ENCODE measurements around the gene MYO6. TPM values are rescaled to one million over a fixed set of nuclear protein-coding genes. Genes with fewer than 3 reads are reported as not detected.

MYO6 gene
- total RNA-seq, 6 experiments from 2014 or later, result 16.0 to 28.3 (median 18.3) TPM

DNA sequence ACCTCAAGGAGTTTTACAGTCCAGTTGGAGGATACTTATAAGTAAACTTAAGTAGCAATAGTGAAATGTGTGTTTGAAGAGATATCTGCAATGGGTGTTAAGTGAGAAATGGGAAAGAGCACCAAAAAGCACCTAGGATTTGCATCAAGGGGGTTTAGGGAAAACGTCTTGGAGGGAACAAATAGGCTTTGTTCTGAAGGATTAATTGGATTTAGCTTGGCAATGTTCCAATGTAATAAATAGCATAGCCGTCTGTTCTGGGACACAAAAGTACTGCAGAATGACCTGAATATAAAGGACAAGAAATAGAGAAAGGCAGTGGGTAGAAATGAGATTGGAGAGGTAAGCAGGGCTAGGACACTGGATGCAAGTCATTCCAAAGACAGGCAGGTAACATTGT, 2.8 kb upstream of the MYO6 start:
- H3K4me1 ChIP-seq, result no peaks in the 10 kb centered on the region
- no peak for TF ChIP-seq POLR2A (IDR thresholded peaks at IDR 0.05)
- TF ChIP-seq, protein P1, sequence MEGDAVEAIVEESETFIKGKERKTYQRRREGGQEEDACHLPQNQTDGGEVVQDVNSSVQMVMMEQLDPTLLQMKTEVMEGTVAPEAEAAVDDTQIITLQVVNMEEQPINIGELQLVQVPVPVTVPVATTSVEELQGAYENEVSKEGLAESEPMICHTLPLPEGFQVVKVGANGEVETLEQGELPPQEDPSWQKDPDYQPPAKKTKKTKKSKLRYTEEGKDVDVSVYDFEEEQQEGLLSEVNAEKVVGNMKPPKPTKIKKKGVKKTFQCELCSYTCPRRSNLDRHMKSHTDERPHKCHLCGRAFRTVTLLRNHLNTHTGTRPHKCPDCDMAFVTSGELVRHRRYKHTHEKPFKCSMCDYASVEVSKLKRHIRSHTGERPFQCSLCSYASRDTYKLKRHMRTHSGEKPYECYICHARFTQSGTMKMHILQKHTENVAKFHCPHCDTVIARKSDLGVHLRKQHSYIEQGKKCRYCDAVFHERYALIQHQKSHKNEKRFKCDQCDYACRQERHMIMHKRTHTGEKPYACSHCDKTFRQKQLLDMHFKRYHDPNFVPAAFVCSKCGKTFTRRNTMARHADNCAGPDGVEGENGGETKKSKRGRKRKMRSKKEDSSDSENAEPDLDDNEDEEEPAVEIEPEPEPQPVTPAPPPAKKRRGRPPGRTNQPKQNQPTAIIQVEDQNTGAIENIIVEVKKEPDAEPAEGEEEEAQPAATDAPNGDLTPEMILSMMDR (IDR thresholded peaks at IDR 0.05), result no peak
- ATAC-seq (no peak), DNase-seq (no peak)
- H3K9me3 ChIP-seq, result no peaks in the 10 kb centered on the region
- H3K4me3 ChIP-seq, result no peak overlapping the region
- no peaks in the 10 kb centered on the region for H3K27me3 ChIP-seq
- WGBS (ENCODE audit: insufficient coverage, low coverage, low lambda C conversion rate, missing lambda C conversion rate), result 15% methylated on average over 2 of the region's 2 CpGs
- H3K36me3 ChIP-seq, result no peaks in the 10 kb centered on the region
- intact Hi-C loops (cut with DNase I), result no loop called here
- H3K27ac ChIP-seq, result no peak overlapping the region

- no peak for DNase-seq
- WGBS (ENCODE audit: insufficient coverage, low coverage, low lambda C conversion rate, missing lambda C conversion rate), result 66% methylated on average over 9 of the region's 9 CpGs
- Histone ChIP-seq H3K36me3 (no peaks in the 10 kb centered on the region), H3K27ac (no peak overlapping the region), H3K4me1 (peaks cover 0 to 3% (median 0%) of the 10 kb centered on the region in 4 donors), H3K4me3 (no peak overlapping the region), H3K9me3 (no peaks in the 10 kb centered on the region), H3K27me3 (no peaks in the 10 kb centered on the region)
- no peak for ATAC-seq
- TF ChIP-seq, protein P1 (IDR thresholded peaks at IDR 0.05), result no peak
- TF ChIP-seq POLR2A (IDR thresholded peaks at IDR 0.05), result no peak
- intact Hi-C loops (cut with DNase I), result no loop called here
These were observed 1.7 kb upstream of the MYO6 start for GRCh38 chr6:75747152-75747992.

DNA sequence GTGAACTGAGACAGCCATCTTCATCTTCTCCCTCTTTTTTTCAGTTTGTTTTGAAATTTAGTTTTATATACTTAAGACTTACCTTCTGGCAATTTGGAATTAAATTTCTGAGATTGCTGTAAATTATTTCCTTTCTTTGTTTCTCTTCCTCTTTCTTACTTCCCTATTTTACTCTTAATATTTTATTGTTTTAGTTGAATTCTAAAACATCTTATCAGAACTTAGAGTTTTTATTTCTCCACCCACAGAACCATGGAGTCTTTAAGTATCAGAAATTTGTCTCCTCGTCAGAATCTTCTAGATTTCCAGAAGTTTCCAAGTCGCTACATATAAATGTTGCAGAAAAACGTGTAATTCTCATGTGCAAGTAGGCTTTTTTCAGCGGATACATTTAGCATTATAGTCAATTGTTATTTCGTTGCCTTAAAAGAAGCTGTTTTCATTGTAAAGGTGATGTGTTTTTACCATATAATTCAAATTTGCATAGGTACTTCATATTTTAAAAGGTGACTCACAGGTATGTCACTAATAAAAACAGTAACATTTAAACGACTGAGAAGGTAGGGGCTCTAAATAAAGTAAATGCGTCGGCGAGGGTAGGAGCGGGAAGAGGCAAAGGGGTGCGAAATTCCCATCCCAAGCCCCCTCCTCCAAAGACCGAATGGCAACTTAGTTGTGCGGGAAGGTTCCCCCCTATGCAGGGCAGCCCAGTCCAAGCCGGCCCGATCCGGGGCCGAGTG, 866 bp upstream of the MYO6 start:
- H3K4me3 ChIP-seq, result peak overlapping the region; percentile 90 to 97 (median 91)
- H3K27me3 ChIP-seq, result no peaks in the 10 kb centered on the region
- peaks cover 0 to 3% (median 0%) of the 10 kb centered on the region in 4 donors for H3K4me1 ChIP-seq
- H3K27ac ChIP-seq, result peak overlapping the region; percentile 85 to 90 (median 87)
- 14% methylated on average over 11 of the region's 17 CpGs for WGBS (ENCODE audit: insufficient coverage, low coverage, low lambda C conversion rate, missing lambda C conversion rate)
- no peaks in the 10 kb centered on the region for H3K36me3 ChIP-seq
- DNase-seq (no peak), ATAC-seq (peak in 2 of 4 donors; percentile 59)
- TF ChIP-seq, protein P1 (IDR thresholded peaks at IDR 0.05), result no peak
- TF ChIP-seq POLR2A (IDR thresholded peaks at IDR 0.05), result no peak
- no peaks in the 10 kb centered on the region for H3K9me3 ChIP-seq
- intact Hi-C loops (cut with DNase I), result no loop called here

DNA sequence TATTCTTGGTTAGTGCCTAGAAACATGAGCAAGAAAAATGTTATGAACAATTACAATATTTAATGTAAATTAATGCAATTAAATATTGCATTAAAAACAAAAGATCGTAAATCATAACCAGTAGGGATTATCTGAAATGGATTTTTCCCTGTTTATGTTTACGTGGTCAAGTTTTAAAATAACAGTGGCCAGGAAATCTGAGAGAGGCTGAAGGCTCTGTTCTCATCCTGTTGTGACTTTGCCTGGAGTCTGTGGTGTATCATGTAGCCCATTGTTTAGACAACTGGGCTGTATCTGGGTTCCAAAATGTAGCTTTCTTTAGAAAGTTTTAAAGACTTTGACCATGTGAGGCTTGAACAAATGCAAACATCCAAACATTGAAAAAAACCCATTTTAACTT, 2.4 kb downstream of the MYO6 start:
- TF ChIP-seq, protein P1 (IDR thresholded peaks at IDR 0.05), result no peak
- TF ChIP-seq POLR2A (IDR thresholded peaks at IDR 0.05), result no peak
- Histone ChIP-seq H3K4me3 (no peak overlapping the region), H3K36me3 (no peaks in the 10 kb centered on the region), H3K4me1 (peaks cover 0 to 3% (median 0%) of the 10 kb centered on the region in 4 donors), H3K9me3 (no peaks in the 10 kb centered on the region), H3K27me3 (no peaks in the 10 kb centered on the region), H3K27ac (no peak overlapping the region)
- DNase-seq (no peak), ATAC-seq (no peak)
- WGBS (ENCODE audit: insufficient coverage, low coverage, low lambda C conversion rate, missing lambda C conversion rate), result 73% methylated on average over 2 of the region's 2 CpGs
- intact Hi-C loops (cut with DNase I), result no loop called here

Data from right lobe of liver (tissue), 6 donors.